CD4-positive, alpha-beta T cell treated with Interleukin-10 for 1 hour (primary cell): ENCODE data around the gene FAM210A.
A peak's percentile ranks its signal among the peaks of the same experiment; 100 is the strongest.
"Not testable (repeated sequence)": the region's sequence is repeated elsewhere in the genome, so short reads cannot be mapped to it uniquely, and the experiment has no call there.

Experiments
- DNase-seq: peaks from one replicate; pipeline ENCODE4 v3.0.0-alpha.2; 2020

Gene FAM210A, protein sequence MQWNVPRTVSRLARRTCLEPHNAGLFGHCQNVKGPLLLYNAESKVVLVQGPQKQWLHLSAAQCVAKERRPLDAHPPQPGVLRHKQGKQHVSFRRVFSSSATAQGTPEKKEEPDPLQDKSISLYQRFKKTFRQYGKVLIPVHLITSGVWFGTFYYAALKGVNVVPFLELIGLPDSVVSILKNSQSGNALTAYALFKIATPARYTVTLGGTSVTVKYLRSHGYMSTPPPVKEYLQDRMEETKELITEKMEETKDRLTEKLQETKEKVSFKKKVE

DNA sequence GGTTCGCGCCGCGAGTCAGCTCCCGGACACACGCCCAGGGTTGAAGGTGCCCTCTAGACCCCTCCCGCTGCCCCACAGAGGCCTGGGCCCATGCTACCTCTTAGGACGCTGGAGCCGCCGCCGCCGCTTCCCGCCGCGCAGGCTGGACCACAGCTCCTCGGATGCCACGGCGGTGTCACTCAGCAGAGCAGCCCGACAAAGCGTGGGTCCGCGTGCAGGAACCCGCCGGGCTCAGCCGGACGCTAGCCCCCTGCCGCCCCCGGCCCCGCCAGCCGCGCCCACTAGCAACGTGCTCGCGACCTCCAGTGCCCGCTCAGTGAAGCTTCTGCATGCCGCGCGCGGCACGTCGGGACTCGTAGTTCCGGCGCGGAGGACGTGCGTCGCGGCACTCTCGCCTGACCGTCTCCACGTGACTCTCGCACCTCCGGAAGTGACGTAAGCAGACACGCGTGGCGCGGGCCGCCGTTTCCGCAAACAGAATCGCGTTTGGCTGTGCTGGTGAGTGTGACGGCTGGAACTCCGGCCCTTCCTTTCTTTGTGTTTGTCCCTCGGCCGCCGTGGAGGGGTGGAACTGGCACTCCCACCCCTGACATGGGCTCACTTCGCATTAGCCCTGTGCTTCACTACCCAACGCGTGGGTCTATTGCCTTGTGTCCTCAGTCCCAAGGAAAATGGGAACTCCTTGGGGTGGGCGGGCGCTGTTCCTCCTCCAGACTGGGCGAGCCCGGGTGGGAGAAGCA, at the start of gene FAM210A, which contains the start of gene RNMT:
Gene FAM210A, minus strand, starts transcription at position 327 of the 740 bp plus-strand sequence. CDS start 44,481 bp downstream, outside the sequence.
Gene RNMT, plus strand, starts transcription at position 442 of the 740 bp plus-strand sequence. CDS start 4,845 bp downstream, outside the sequence.
- peak; percentile 94 for DNase-seq

DNA sequence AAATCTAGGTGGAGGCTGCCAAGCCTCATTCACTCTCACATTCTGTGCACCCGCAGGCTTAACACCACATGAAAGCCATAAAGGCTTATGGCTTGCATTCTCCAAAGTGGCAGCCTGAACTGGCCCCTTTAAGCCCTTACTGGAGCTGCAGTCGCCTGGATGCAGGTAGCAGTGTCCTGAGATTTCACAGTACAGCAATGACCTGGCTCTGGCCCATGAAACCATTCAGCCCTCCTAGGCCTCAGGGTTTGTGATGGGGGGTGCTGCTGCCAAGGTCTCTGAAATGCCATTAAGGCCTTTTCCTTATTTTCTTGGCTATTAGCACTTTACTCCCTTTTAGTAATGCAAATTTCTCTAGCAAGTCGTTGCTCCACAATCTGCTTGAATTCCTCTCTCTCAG, 48.7 kb upstream of the FAM210A start:
- no peak for DNase-seq

DNA sequence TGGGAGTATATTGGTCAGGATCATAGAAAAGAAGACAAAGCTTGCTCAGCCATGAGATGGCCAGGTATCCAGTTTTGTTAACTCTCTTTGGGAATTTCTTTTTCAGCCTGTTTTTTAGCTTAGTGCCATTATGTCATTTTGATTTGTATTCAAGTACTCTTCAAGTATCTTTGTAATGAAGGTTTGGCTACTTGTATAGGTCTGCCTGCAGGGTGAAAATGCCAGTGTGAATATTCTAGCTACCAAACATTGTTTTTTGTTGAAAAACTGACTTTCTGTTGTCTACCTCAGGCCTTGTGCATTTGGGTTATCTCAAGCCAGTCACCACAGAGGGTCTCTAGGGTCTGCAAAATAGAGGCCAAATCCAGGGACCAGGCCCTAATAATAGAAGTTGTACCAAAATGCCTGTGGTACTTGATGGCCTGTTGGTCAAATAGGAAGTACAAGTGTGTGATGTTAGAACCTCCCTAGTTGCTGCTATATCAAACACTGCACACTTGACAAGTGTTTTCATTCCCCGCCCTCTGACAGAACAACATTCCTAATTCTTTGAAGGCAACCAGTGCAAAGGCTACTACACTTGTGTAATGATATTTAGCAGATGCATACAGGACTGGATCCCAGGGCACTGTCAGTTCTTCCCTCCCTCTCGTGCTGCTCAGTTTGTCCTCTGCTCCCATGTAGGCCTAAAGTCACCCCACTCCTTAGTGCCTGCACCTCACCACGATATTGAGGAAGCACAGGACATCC, 36.5 kb upstream of the FAM210A start:
- no peak for DNase-seq

DNA sequence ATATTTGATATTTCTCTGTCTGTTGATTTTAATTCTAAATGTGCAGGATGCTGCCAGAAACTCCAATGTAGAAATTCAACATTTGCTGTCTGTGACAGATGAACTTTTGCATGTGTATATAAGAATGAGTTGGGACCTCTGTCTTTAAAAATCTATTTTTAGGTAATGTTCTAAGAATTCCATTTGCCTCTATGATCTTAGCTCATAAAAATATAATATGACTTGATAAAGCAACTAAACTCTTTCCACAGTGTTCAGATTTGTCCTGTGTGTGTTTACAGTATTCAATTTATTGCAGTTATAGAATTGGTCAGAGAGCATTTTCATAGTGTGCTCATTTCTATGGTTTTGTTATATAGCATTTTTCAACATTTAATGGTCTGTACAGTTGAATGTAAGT, 33.7 kb upstream of the FAM210A start:
- DNase-seq: no peak

DNA sequence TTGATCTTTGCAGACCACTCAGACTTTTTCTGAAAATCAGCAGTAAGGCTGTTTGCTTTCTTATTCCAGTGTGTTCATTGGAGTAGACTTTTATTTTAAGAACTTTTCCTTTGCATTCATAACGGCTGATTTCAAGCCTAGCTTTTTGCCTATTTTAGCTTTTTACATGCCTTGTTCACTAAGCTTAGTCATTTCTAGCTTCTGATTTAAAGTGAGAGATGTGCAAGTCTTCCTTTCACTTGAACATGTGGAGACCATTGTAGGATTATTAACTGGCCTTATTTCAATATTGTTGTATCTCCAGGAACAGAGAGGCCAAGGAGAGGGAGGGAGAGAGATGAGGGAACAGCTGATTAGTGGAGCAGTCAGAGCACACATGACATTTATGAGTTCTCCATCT, 32.3 kb upstream of the FAM210A start:
- no peak for DNase-seq

DNA sequence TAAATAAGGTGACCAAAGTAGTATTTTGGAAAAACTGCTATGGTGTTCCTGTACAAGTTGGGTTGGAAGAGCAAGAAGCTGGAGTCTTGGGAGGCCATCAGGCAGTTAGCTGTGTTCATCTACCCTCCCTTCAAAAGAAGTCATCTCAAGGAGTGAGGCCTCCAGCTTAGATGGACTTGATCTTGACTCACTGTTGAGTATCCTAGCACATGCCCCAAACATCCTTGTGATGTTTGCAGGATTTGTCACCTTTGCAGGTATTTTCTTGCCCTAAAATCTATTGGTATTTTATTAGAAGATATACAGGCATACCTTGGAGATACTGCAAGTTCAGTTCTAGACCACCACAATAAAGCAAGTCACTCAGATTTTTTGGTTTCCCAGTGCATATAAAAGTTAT, 30.3 kb upstream of the FAM210A start:
- DNase-seq: no peak

DNA sequence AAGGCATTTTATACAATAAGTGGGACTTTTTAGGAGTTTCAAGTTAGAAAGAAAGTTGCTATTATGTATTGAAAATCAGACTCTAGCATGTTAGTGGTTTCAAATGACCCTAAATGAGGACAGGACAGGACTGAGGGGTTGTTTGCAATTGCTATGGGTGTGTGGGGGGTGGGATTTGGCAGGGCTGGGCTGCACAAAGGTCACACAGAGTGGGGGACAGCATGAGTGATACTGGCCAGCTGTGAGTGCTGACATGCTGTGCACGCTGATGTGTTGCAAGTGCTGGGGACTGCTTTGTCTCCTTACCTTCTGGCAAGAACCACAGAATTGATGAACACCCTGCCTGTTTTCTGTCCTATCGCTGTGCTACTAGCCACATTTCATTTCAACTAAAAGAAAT, 29.9 kb upstream of the FAM210A start:
- no peak for DNase-seq

DNA sequence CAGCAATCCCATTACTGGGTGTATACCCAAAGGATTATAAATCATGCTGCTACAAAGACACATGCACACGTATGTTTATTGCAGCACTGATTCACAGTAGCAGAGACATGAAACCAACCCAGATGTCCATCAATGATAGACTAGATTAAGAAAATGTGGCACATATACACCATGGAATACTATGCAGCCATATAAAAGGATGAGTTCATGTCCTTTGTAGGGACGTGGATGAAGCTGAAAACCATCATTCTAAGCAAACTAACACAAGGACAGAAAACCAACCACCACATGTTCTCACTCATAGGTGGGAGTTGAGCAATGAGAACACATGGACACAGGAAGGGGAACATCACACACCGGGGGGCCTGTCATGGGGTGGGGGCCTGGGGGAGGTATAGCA, 25.2 kb upstream of the FAM210A start:
- not testable (repeated sequence) for DNase-seq

DNA sequence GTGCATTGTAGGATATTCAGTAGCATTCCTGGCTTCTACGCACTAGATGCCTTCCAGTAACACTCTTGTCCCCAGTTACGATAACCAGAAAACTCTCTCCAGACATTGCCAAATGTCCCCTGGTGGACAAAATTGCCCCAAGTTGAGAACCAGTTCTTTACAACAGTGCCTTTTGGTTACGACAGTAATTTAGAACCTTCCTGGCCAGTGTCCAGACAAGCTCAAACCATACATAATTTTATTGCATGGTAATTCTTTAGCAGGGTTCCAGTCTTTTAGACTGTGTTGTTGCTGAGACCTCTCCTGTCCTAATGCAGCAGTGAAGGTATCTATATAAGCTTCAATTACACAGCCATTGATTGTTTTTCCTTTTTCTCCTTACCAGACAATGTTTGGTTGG, 20.3 kb upstream of the FAM210A start:
- no peak for DNase-seq

DNA sequence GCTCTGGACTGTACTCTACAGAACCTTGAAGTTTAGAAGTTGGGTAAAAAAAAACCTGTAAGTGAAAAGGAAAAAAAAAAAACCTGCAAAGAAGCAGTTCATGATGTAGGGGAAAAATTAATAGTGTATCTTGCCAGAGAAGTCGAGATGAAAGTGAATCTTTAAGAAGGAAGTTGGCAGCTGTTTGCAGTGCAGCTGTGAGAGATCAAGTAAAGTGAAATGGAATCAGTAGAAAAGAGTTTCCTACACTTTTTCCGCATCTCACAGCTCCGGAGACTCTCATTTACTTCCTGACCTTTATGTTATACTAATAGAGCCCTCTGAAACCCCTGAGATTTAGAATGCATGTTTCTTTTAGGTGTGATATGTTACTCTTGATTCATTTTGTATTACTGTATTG, 19.3 kb upstream of the FAM210A start:
- DNase-seq: no peak

DNA sequence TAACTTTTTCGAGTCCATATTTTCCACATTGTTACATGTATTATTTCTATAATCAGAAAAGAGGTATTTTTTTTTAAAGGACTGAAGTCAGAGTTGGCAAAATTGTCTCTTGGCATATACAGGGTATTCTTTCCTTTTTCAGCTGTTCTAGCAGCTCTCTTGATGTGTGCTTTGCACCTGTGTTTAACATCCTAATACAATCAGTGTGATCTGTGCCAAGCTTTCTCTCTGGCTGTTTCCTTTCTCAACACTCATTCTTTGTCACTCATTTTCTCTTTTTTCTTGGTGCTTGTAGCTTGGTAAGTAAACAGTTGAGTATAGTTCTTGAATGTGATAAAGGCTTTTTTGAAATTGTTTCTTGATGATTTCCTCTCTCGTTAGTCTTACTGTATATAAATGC, 9.3 kb upstream of the FAM210A start:
- no peak for DNase-seq

DNA sequence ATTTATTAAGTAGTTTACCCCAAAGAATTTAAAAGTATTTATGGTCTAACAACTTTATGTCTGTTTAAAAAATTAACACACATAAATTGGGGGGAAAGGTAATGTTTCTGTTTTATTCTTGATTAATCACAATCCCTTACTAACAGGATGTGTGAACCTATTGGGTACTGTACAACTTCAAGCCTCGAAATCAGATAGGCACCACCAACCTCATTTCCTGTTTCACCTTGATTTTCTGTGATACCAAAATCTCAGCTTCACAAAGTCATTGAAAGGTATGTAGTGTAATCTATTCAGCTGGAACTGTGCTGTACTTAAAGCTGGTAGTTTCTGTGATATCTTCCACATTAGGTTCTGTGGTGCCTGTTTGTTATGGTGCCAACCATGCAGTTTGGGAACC, 4.1 kb upstream of the FAM210A start:
- DNase-seq: peak; percentile 35

DNA sequence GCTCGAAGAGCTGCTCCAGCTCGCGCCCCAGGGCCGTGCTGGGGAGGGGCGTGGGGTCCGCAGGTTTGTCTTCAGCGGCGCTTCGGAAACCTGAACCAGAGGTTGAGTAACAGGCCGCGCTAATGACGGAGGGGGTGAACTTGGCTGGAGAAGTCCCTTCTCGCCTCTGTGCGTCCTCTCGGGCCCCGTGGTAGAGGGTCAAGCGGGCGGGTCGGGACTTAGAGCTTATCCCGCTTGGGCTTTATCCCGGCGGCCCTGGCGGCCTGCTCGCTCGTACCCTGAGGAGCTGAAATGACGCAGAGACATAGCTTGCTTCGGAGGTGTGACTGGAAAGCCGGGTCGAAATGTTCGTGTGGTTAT, 594 bp upstream of the FAM210A start:
- peak; percentile 42 for DNase-seq

DNA sequence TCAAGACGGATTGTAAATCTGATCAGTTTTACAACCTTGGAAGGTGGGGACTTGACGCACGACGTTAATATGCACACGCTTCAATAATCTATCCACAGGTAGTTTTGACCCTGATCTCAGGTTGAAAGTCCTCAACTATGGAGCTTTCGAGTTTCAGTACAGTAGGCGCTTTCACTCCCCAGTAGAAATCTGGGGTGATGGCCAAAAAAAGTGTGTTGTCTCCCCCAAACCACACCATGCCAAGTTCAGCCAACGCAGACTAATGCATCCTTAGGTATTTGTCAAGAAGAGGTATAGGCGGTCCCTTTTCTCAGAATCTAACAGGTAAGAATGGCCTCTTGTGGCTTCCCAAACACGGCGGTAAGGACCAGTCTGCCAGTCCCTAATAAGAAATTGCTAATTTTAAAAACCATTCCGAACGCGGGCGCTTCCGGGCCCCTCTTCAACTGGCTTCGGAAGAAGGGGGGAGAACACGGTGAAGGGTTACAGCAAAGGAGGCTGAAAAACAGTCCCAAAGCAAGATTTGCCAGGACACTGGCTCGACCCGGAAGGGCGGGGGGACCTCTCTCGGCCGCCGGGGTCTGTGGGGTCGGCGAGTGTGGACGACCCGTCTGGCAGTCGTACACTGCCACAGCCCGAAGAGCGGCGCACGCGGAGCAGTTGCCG, 659 bp downstream of the FAM210A start:
- peak; percentile 19 for DNase-seq

DNA sequence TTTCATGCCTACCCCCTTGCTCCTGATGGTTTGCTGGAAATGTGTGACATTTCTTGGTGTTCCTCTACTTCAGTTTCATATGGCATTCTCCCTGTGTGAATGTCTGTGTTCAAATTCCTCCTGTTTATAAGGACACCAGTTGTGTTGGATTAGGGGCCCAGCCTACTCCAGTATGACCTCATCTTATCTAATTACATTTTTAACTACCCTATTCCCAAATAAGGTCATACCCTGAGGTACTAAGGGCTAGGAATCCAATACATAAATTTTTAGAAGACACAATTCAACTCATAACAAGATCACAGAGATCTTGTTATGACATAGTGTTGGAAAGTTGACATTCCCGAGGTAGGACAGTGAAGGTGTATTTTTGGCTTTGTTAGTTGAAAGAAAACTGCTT, 5.5 kb downstream of the FAM210A start:
- no peak for DNase-seq

DNA sequence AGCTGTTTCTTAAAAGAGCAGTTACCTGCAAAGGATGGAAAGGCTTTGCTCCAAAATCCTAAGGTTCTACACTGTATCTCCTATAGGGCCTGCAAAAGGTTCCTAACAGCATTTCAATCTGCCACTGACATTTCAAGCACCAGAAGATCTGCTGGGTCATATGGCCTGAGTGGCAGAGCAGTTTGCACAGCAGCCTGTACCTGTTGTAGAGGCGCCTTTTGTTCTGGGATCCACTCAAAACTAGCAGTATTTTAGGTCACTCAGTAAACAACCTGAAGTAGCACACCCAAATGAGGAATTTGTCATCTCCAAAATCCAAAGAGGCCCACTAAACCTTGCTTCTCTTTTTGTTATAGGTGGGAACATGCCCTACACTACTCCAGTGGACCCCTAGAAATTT, 6.2 kb downstream of the FAM210A start:
- DNase-seq: no peak

DNA sequence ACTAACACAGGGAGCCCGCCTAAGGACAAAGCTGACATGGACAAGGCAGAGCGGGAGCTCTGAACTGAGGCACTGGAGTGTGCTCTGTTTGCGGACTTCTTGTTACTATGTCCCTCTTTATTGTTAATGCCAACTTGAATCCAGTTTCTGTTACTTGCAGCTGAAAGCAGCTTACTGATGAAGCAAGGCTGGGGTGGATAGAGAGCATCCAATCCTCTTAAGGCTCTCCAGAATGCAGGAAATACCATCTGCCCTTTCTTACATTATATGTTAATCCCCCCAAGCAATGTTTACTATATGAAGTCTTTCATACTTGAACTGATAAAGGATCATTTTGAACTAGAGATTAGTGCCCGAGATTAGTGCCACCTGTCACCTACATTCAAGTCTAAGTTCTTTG, 9.4 kb downstream of the FAM210A start:
- no peak for DNase-seq

DNA sequence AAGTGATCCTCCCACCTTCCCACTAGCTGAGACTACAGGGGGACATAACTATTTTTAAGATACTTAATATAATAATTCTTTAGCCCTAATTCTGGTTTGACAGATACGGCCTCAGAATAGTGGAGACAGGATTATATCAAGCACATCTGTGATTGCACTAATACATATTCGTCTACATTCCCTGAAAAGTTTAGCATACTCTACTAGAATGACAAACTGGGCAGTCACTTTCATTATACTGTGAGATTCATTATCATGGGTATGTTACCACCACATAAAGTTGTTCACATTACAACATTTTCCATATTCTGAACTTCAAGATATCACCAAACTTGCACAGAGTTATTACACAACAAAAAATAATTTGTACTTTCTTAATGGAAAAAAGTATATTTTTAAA, 11.0 kb downstream of the FAM210A start:
- no peak for DNase-seq

DNA sequence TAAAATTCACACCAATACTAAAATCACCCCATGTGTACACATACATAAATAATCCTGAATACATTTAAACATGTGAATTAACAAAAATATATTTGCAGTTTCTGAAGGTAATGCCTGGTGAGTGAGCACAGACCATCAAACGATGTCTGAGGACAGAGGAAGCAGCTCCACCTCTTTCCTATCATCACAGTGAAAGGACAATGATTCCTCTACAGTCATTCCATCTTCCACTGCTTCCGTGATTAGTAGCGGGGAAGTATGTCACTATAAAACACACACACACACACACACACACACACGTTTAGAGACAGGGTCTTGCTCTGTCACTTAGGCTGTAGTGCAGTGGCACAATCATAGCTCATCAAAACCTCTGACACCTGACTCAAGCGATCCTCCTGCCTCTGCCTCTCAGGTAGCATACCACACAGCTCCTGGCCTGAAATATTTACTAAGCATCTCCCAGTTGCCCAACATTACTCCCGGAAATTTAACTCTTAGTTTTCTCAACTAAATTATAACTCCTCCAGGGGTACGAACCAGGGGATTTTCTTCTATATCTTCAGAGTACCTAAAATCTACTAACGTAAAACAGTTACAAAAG, 12.8 kb downstream of the FAM210A start:
- no peak for DNase-seq

DNA sequence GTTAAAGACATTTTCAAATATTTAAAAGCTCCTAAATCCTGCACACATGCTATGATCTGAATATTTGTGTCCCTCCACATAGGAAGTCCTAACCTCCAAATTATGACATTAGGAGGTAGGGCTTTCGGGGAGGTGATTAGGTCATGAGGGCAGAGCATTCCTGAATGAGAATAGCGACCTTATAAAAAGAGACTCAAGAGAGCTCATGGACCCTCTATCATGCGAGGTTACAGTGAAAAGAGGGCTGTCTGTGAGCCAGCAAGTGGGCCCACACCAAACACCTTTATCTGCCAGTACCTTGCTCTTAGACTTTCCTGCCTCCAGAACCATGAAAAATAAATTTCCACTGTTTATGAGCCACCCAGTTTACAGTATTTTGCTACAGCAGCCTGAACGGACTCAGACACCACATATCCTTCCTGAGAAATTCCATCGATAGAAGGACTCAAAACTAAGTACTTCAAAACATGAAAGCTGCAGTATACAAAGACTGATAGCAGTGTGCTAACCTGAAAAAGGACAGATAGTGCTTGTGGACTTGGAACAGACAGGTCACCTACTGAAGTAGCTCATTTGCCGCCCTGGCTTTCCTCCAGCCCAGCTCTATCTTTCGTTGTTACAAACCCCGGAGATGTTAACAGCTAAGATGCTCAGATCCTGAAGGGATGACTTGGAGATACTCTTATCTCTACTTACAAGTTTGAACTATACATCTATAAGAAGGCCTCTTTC, 13.8 kb downstream of the FAM210A start:
- no peak for DNase-seq

DNA sequence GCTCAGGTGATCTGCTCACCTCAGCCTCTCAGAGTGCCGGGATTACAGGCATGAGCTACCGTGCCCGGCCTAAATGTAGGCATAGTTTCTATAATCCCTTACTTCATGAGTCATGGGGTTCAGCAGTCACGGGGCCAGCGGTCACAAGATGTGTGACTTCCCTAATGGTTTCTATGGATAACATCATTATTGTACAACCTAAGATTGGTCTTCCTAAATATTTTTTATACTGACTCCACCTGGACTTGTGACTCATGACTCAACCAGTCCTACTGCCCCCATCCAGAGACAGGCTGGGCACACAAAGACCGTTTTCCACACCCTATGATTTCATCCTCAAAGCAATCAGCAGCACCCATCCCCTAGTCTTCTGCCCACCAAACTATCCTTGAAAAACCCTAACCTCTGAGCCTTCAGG, 15.9 kb downstream of the FAM210A start:
- no peak for DNase-seq

DNA sequence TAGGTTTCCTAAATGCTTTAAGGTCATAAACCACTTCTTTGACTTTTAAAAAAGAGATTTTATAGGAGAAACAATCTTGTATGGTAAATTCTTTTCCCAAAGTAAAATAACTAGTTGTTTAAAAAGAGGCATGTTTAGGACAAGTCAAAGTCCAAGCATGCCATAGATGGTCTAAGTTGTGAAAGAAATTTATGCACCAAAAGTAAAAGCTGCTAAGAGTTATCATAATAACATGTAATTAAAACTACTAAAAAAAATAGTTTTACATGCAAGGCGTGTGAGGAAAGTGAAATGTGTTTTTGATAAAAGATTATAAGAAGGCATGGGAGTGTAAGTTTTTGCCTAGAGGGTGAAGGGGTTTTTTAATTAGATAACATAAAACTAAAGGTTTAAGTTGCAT, 22.5 kb downstream of the FAM210A start:
- no peak for DNase-seq
